Kidney epithelial cell (primary cell): ENCODE results near the gene GPC6. TPM values are rescaled to one million over a fixed set of nuclear protein-coding genes. Genes with fewer than 3 reads are reported as not detected.

Experiments used
- DNase-seq: peaks from one replicate; pipeline ENCODE4 v3.0.0-alpha.2; 2010; ENCODE audit warnings: low read depth
- H3K27me3 ChIP-seq: 2 replicates; pipeline ENCODE4 v1.6.0; 2011; ENCODE audit warnings: low read length; ENCODE audit not compliant: control insufficient read depth, insufficient read depth
- H3K36me3 ChIP-seq: 2 replicates; pipeline ENCODE4 v1.5.1; 2011; ENCODE audit warnings: low read length; ENCODE audit not compliant: control insufficient read depth, insufficient read depth
- H3K4me3 ChIP-seq: 2 replicates; pipeline ENCODE4 v1.5.1; 2011; ENCODE audit warnings: low read depth, mild to moderate bottlenecking, control low read depth, low read length
- total RNA-seq: library from RNA; depleted of rRNA; stranded (reverse); fragments of >200 nt; gene quantifications from 2 replicates; pipeline ENCODE4 v1.2.3, GENCODE V29; 2015
- TF ChIP-seq, protein P1 (sequence below): IDR thresholded peaks from 2 replicates; pipeline ENCODE4 v1.5.1; 2011; ENCODE audit warnings: mild to moderate bottlenecking, moderate library complexity, low read length, control low read depth, inconsistent platforms; ENCODE audit not compliant: insufficient read depth, poor library complexity, severe bottlenecking

The GPC6 gene
- total RNA-seq, 1 donor from 2014 or later: 62.7 TPM

DNA sequence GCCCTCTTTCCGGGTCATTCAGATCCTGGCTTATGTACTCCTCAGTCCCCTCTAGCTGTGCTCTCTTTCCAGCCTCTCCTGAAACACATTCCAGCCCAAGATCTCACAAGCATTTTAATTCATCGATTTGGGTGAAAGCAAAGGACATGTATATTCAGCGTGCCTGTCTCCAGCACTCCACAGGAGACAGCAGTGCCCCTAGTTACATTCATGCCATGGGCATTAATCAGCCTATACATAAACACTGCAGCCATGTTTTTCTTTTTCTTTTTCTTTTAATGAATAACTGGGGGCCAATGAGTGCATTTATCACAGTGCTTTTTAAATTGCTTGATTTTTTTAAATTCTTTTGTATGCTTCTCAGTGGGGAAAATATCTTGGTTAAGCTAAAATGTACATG, 1053.7 kb downstream of the GPC6 start:
- TF ChIP-seq, protein P1, sequence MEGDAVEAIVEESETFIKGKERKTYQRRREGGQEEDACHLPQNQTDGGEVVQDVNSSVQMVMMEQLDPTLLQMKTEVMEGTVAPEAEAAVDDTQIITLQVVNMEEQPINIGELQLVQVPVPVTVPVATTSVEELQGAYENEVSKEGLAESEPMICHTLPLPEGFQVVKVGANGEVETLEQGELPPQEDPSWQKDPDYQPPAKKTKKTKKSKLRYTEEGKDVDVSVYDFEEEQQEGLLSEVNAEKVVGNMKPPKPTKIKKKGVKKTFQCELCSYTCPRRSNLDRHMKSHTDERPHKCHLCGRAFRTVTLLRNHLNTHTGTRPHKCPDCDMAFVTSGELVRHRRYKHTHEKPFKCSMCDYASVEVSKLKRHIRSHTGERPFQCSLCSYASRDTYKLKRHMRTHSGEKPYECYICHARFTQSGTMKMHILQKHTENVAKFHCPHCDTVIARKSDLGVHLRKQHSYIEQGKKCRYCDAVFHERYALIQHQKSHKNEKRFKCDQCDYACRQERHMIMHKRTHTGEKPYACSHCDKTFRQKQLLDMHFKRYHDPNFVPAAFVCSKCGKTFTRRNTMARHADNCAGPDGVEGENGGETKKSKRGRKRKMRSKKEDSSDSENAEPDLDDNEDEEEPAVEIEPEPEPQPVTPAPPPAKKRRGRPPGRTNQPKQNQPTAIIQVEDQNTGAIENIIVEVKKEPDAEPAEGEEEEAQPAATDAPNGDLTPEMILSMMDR: peak; percentile 2
- DNase-seq: peak; percentile 10
- no peaks in the 10 kb centered on the region for H3K36me3 ChIP-seq
- H3K27me3 ChIP-seq: no peaks in the 10 kb centered on the region
- no peak overlapping the region for H3K4me3 ChIP-seq

DNA sequence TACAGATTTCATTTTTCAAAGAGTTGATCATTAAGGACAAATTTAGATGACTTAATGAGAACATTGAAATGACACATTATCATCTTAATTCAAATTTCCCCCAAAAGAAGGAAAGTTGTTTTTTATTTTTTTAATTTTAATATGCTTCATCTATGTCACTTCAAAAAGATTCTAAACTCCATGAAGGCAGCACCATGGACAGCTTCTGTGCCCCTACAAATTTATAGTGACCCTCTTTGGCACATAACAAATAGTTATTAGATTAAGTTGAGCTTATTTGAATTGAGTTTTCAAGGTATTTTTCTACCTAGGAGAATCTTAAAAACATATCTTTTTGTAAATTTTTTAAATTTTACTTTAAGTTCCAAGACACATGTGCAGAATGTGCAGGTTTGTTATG, 1054.2 kb downstream of the GPC6 start:
- H3K36me3 ChIP-seq: no peaks in the 10 kb centered on the region
- TF ChIP-seq, protein P1: no peak
- H3K27me3 ChIP-seq: no peaks in the 10 kb centered on the region
- no peak for DNase-seq
- no peak overlapping the region for H3K4me3 ChIP-seq

DNA sequence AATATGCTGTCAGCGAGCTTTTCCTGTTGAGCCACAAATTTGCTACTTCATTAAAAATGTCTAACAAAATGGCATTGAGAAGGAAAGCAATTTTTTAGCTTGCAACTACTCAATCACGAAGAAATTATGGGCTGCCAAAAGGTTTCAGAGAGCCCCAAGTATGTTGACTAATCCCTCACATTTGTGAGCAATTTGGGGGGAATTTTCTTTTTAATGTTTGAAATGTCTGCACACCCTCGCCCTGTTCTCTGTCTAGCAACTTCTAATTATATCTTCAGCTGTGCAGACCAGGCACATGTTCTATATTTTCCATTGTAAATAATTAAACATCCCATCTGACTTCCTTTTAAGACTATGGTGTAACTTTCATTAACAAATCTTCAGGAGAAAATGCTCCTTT, 1060.0 kb downstream of the GPC6 start:
- H3K27me3 ChIP-seq: no peaks in the 10 kb centered on the region
- no peak overlapping the region for H3K4me3 ChIP-seq
- no peaks in the 10 kb centered on the region for H3K36me3 ChIP-seq
- no peak for DNase-seq
- TF ChIP-seq, protein P1: no peak

DNA sequence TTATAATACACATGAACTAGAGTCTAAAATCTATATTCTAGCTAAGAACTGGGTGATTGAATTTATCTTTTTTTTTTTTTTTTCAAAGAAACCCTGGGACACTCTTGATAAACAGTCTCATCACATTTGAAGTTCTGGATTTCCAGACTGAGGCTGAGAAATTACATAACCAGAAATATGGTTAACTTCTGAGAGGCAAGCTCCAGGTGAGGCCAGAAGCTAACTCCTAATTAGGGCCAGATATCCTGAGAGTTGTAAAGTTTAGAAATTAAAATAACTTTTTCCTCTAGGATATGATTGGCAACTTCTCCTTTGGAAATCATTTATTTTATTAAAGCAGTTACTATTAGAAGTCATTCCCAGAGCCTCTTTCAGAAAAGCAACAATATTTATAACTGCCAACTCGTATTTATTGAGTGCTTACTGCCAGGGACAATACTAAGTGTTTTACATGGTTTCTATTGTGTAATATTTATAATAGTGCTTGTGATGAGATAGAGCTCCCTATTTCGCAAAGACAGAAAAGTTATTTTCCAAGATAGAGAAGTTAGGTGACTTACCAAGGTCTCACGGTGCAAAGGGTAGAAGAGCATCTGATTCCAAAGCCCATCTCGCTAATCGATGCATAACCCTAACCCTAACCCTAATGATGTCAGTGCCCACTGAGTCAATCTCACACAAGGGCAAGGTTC, 1065.2 kb downstream of the GPC6 start:
- Histone ChIP-seq H3K27me3 (no peaks in the 10 kb centered on the region), H3K4me3 (no peak overlapping the region), H3K36me3 (no peaks in the 10 kb centered on the region)
- no peak for DNase-seq
- TF ChIP-seq, protein P1: no peak

DNA sequence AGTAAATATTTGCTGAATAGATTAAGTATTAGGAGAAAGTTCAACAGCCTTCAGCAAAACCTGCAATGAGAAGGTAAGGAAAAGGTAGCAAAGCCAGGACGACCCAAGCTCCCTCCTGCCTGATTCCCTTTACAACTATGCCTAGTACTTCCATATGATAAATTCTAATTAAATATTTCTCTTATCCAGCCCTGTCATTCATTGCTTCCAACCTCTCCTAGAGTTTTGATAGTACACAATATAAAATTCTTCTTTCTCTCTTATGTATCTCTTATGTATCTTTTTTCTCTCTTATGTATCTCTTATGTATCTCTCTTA, 1065.7 kb downstream of the GPC6 start:
- no peak for DNase-seq
- TF ChIP-seq, protein P1: no peak
- H3K27me3 ChIP-seq: no peaks in the 10 kb centered on the region
- H3K36me3 ChIP-seq: no peaks in the 10 kb centered on the region
- H3K4me3 ChIP-seq: no peak overlapping the region

DNA sequence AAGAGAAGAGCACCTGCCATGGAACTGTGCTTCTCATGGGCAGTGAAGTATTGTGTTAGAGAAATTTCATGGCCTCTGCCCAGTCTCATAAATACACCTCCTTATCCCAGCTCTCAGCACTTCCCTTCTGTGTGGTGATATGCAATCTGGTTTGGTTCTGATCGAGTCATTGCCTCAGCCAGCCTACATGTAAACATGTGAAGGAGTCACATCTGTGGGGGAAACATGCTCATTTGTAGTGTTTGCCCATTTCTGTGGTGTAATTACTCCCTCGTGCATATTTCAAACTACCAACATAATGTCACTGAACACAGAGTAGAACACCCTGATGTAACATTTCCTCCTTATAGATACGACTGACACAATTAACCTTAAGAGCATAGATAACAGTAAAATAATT, 1069.9 kb downstream of the GPC6 start:
- TF ChIP-seq, protein P1: no peak
- Histone ChIP-seq H3K27me3 (no peaks in the 10 kb centered on the region), H3K36me3 (no peaks in the 10 kb centered on the region), H3K4me3 (no peak overlapping the region)
- DNase-seq: no peak
